Measurements from ENCODE around the gene FAM217B. TPM values are rescaled to one million over a fixed set of nuclear protein-coding genes. Genes with fewer than 3 reads are reported as not detected.

Gene FAM217B
- 2.5 and 4.1 TPM in 2 replicates for total RNA-seq (2014; rRNA removed; shearing (Covaris generic); ENCODE audit: low replicate concordance)

- Histone ChIP-seq H3K4me3 (peak within 1 kb of the TSS; percentile 83), H3K27me3 (no peaks in the 10 kb centered on the region), H3K9me3 (0 out of 2 replicates have a peak, but pooled peaks cover 2% of the 10 kb centered on the region), H3K36me3 (peaks cover 39% of the 10 kb centered on the region)
- peak; percentile 98 for DNase-seq
Measured at GRCh38 chr20:59940129-59940955, at the start of gene FAM217B, which contains the start of gene PPP1R3D. Gene FAM217B, plus strand, starts transcription at chr20:59940389. Its CDS starts 3,555 bp downstream, at chr20:59943944. Gene PPP1R3D, minus strand, starts transcription at chr20:59940305. Its CDS starts 374 bp downstream, at chr20:59939931.

GRCh38 chr20:59891581-59891980 is 48.6 kb upstream of the FAM217B start:
- no peak for DNase-seq
- Histone ChIP-seq H3K36me3 (no peaks in the 10 kb centered on the region), H3K9me3 (no peaks in the 10 kb centered on the region), H3K4me3 (no peak overlapping the region), H3K27me3 (no peaks in the 10 kb centered on the region)

GRCh38 chr20:59895908-59896307 is 44.3 kb upstream of the FAM217B start:
- Histone ChIP-seq H3K27me3 (no peaks in the 10 kb centered on the region), H3K36me3 (no peaks in the 10 kb centered on the region), H3K9me3 (no peaks in the 10 kb centered on the region), H3K4me3 (no peak overlapping the region)
- DNase-seq: no peak

GRCh38 chr20:59902470-59902869 is 37.7 kb upstream of the FAM217B start:
- no peaks in the 10 kb centered on the region for H3K36me3 ChIP-seq
- no peak overlapping the region for H3K4me3 ChIP-seq
- no peak for DNase-seq
- no peaks in the 10 kb centered on the region for H3K27me3 ChIP-seq
- no peaks in the 10 kb centered on the region for H3K9me3 ChIP-seq

GRCh38 chr20:59903621-59904020 is 36.6 kb upstream of the FAM217B start:
- no peaks in the 10 kb centered on the region for H3K27me3 ChIP-seq
- no peak overlapping the region for H3K4me3 ChIP-seq
- H3K36me3 ChIP-seq: no peaks in the 10 kb centered on the region
- no peaks in the 10 kb centered on the region for H3K9me3 ChIP-seq
- DNase-seq: no peak

GRCh38 chr20:59908855-59909254 is 31.3 kb upstream of the FAM217B start:
- no peak for DNase-seq
- H3K36me3 ChIP-seq: no peaks in the 10 kb centered on the region
- no peaks in the 10 kb centered on the region for H3K9me3 ChIP-seq
- no peaks in the 10 kb centered on the region for H3K27me3 ChIP-seq
- H3K4me3 ChIP-seq: no peak overlapping the region

GRCh38 chr20:59911041-59911440 is 29.1 kb upstream of the FAM217B start:
- Histone ChIP-seq H3K9me3 (no peaks in the 10 kb centered on the region), H3K36me3 (no peaks in the 10 kb centered on the region), H3K4me3 (no peak overlapping the region), H3K27me3 (no peaks in the 10 kb centered on the region)
- no peak for DNase-seq

- Histone ChIP-seq H3K4me3 (no peak overlapping the region), H3K36me3 (no peaks in the 10 kb centered on the region), H3K9me3 (no peaks in the 10 kb centered on the region), H3K27me3 (no peaks in the 10 kb centered on the region)
- no peak for DNase-seq
Measured at GRCh38 chr20:59912609-59913008, 27.6 kb upstream of the FAM217B start.

GRCh38 chr20:59920944-59921343 is 19.2 kb upstream of the FAM217B start:
- Histone ChIP-seq H3K9me3 (no peaks in the 10 kb centered on the region), H3K27me3 (no peaks in the 10 kb centered on the region), H3K36me3 (no peaks in the 10 kb centered on the region), H3K4me3 (no peak overlapping the region)
- DNase-seq: no peak

- H3K36me3 ChIP-seq: no peaks in the 10 kb centered on the region
- H3K4me3 ChIP-seq: no peak overlapping the region
- H3K27me3 ChIP-seq: no peaks in the 10 kb centered on the region
- DNase-seq: no peak
- H3K9me3 ChIP-seq: no peaks in the 10 kb centered on the region
Measured at GRCh38 chr20:59923514-59923913, 16.7 kb upstream of the FAM217B start.

- no peak for DNase-seq
- no peaks in the 10 kb centered on the region for H3K36me3 ChIP-seq
- H3K27me3 ChIP-seq: no peaks in the 10 kb centered on the region
Measured at GRCh38 chr20:59925359-59925758, 14.8 kb upstream of the FAM217B start.

GRCh38 chr20:59925899-59926298 is 14.3 kb upstream of the FAM217B start:
- H3K4me3 ChIP-seq: no peak overlapping the region
- H3K36me3 ChIP-seq: no peaks in the 10 kb centered on the region
- H3K27me3 ChIP-seq: no peaks in the 10 kb centered on the region
- no peaks in the 10 kb centered on the region for H3K9me3 ChIP-seq
- DNase-seq: no peak

More at GRCh38 chr20:59925359-59925758, 14.8 kb upstream of the FAM217B start:
- H3K4me3 ChIP-seq: no peak overlapping the region
- no peaks in the 10 kb centered on the region for H3K9me3 ChIP-seq

- H3K4me3 ChIP-seq: no peak overlapping the region
- DNase-seq: no peak
Measured at GRCh38 chr20:59931511-59932312, 8.5 kb upstream of the FAM217B start.

GRCh38 chr20:59932616-59933295 is 7.4 kb upstream of the FAM217B start:
- H3K36me3 ChIP-seq: peaks cover under 1% of the 10 kb centered on the region; the same call in 1 of the 2 replicates
- H3K9me3 ChIP-seq: no peaks in the 10 kb centered on the region
- no peaks in the 10 kb centered on the region for H3K27me3 ChIP-seq
- no peak overlapping the region for H3K4me3 ChIP-seq
- no peak for DNase-seq

More at GRCh38 chr20:59931511-59932312, 8.5 kb upstream of the FAM217B start:
- Histone ChIP-seq H3K9me3 (no peaks in the 10 kb centered on the region), H3K36me3 (no peaks in the 10 kb centered on the region), H3K27me3 (no peaks in the 10 kb centered on the region)

- Histone ChIP-seq H3K27me3 (no peaks in the 10 kb centered on the region), H3K36me3 (peaks cover 3% of the 10 kb centered on the region; the same call in 1 of the 2 replicates), H3K9me3 (no peaks in the 10 kb centered on the region), H3K4me3 (peak within 1 kb of the TSS; percentile 72)
- DNase-seq: peak; percentile 62
Measured at GRCh38 chr20:59933296-59933848, 6.8 kb upstream of the FAM217B start, which contains the start of gene SYCP2. Gene SYCP2, minus strand, starts transcription at chr20:59933637. Its CDS starts 11,224 bp downstream, at chr20:59922413.

GRCh38 chr20:59933849-59934585 is 6.2 kb upstream of the FAM217B start:
- peak; percentile 86 for DNase-seq
- H3K9me3 ChIP-seq: no peaks in the 10 kb centered on the region
- no peaks in the 10 kb centered on the region for H3K27me3 ChIP-seq
- H3K4me3 ChIP-seq: peak overlapping the region; percentile 72
- H3K36me3 ChIP-seq: peaks cover 3% of the 10 kb centered on the region; the same call in 1 of the 2 replicates
